Fibroblast of pulmonary artery (primary cell): ENCODE data around the gene CACNA1G.
A peak's percentile ranks its signal among the peaks of the same experiment; 100 is the strongest.

Experiments used
- DNase-seq: peaks from one replicate; pipeline ENCODE4 v3.0.0-alpha.2; 2010; ENCODE audit warnings: low read depth
- H3K4me3 ChIP-seq: replicated peaks from 2 replicates; pipeline ENCODE4 v1.5.1; 2011; ENCODE audit warnings: low read depth, mild to moderate bottlenecking, control low read depth, low read length, moderate library complexity
- TF ChIP-seq, protein P1 (sequence below): IDR thresholded peaks from 2 replicates; pipeline ENCODE4 v1.5.1; 2011; ENCODE audit warnings: mild to moderate bottlenecking, control low read depth, low read length, inconsistent platforms; ENCODE audit errors: missing control alignments

The CACNA1G gene

DNA sequence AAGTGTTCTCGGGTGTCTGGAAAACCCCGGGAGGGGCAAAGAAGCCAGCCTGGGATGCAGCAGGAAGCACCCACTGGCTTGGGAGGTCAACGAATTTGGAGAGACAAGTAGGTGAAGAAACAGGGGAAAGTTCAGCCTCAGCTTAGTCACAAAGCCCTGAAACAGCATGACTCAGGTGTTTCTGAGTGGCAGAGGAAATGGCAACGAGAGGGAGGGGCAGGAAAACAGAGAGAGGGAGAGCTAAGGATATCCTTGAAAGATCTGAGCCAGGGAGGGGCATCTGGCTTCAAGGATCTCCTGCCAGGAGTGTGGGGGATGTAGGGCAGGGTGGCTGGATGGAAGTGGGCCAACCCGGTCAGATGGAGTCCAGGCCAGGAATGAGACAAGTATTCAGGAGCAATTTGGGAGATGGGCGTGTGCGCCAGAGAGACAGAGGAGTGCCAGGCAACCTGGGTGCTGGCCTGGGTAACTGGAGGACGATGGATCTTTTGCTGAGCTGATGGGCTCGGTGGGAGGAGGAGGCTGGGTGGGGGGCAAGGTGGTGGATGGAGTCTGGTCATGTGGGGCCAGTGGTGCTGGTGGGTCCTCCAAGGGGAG lies 101.4 kb downstream of the CACNA1G start:
- H3K4me3 ChIP-seq, result no peak overlapping the region
- peak; percentile 89 for DNase-seq
- TF ChIP-seq, protein P1, sequence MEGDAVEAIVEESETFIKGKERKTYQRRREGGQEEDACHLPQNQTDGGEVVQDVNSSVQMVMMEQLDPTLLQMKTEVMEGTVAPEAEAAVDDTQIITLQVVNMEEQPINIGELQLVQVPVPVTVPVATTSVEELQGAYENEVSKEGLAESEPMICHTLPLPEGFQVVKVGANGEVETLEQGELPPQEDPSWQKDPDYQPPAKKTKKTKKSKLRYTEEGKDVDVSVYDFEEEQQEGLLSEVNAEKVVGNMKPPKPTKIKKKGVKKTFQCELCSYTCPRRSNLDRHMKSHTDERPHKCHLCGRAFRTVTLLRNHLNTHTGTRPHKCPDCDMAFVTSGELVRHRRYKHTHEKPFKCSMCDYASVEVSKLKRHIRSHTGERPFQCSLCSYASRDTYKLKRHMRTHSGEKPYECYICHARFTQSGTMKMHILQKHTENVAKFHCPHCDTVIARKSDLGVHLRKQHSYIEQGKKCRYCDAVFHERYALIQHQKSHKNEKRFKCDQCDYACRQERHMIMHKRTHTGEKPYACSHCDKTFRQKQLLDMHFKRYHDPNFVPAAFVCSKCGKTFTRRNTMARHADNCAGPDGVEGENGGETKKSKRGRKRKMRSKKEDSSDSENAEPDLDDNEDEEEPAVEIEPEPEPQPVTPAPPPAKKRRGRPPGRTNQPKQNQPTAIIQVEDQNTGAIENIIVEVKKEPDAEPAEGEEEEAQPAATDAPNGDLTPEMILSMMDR, result no peak

DNA sequence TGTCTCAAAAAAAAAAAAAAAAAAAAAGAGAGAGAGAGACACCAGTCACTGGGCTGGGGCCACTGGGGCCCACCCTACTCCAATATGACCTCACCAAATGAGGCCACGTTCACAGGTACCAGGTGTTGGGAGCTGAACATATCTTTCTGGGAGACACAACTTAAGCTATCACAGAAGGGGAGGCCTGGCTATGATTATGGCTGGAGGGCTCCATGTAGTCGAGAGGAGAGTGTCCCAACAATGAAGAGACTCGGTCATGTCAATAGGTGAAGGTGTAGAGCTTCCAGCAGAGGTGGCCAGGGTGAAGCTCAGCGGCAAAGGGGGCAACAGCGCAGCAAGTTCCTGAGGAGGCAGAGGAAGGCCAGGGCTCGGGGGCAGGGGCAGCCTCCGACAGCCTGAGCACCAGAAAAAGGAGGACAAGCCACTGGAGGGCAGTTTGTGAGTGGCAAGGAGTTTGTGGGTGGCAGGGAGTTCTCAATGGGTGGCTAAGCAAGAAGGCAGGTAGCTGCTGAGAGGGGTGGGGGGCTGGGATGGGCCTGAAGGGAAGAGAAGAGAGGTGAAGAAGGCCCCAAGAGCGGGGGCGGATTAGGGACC lies 102.2 kb downstream of the CACNA1G start:
- TF ChIP-seq, protein P1, result no peak
- no peak overlapping the region for H3K4me3 ChIP-seq
- DNase-seq, result no peak

DNA sequence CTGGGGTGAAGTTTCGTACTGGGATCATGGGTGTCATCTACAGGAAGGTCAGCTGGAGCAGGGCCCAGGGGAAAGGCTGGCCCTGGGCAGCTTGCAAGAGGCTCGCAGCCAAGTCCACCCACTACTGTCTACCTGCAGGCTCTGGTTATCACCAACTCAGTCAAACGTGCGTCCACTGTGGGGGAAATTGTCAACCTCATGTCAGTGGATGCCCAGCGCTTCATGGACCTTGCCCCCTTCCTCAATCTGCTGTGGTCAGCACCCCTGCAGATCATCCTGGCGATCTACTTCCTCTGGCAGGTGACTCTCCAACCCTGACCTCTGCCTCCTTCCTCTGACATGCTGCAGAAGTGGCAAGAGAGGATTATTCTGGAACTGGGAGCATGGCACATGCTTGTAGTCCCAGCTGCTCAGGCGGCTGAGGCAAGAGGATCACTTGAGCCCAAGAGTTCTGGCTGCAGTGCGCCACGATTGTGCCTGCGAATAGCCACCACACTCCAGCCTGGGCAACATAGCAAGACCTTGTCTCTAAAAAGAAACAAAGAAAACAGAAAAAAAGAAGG lies 103.4 kb downstream of the CACNA1G start:
- no peak for DNase-seq
- H3K4me3 ChIP-seq, result no peak overlapping the region
- TF ChIP-seq, protein P1, result no peak

DNA sequence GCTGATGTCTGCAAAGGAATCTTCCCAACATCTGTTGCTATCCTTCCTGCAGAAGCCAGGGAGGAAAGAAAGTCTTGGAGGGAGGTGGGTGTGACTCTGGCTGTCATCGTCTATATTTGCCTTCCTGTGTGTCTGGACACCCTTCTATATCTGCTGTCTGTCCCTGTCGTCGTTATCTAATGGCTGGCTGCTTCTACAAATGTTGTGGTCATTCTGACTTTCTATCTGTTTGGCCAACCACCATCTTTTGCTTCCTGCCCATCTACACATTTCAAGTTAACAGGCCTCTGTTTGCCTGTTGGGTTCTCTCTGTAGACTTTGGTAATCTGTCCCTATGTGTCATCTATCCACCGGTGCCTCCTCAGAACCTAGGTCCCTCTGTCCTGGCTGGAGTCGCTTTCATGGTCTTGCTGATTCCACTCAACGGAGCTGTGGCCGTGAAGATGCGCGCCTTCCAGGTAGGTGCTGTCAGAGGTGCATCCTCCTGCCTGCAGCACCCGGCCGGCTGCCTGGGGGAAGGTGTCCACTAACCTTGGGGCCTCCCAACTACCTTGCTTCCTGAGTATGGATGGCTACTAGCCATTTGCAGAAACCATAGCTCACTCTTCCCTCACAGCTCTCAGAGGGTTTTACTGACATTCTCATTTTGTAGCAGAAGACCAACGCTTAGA lies 104.4 kb downstream of the CACNA1G start:
- TF ChIP-seq, protein P1, result no peak
- no peak for DNase-seq
- H3K4me3 ChIP-seq, result no peak overlapping the region

DNA sequence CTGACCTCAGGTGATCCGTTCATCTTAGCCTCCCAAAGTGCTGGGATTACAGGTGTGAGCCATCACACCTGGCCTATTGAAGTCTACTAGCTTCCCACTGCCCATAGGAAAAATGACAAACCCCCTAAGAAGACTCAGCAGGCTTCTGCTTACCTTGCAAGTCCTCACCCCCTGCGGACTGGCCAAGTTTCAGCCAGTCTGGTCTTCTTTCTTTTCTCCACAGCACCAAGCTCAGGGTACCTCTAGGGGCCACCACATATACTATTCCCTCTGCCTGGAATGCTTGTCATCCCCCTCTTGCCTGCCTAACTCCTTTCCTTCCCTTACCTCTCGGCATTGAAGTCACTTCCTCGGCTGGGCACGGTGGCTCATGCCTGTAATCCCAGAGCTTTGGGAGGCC lies 105.3 kb downstream of the CACNA1G start:
- DNase-seq, result no peak
- TF ChIP-seq, protein P1, result no peak

DNA sequence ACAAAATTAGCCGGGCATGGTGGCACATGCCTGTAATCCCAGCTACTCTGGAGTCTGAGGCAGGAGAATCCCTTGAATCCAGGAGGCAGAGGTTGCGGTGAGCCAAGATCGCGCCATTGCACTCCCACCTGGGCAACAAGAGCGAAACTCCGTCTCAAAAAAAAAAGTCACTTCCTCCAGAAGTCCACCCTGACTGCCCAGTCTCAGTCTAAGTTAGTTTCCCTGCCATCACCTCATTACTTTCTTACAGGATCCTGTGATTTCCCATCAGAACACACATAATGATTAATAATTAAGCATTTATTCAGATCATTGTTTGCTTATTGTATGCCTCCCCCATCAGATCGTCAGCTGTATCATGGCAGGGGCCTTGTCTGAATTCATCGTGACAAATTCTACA lies 105.8 kb downstream of the CACNA1G start:
- TF ChIP-seq, protein P1, result no peak
- no peak overlapping the region for H3K4me3 ChIP-seq
- DNase-seq, result no peak

More for the DNA sequence above, 105.3 kb downstream of the CACNA1G start:
- no peak overlapping the region for H3K4me3 ChIP-seq
